GM12892 (cell line): ENCODE data around the gene SAMD8.

Experiments
- DNase-seq: peaks from one replicate; pipeline ENCODE4 v3.0.0; 2011; ENCODE audit not compliant: insufficient read length
- FAIRE-seq: peaks from 2 replicates; lab custom pipeline; 2011; peaks lifted over from hg19 to GRCh38; lab: Jason Lieb, UNC
- POLR2A ChIP-seq: IDR thresholded peaks from 2 replicates; pipeline ENCODE4 v1.6.1; 2011; ENCODE audit warnings: low read depth, low read length, control low read depth
- POLR2AphosphoS5 ChIP-seq: IDR thresholded peaks from 2 replicates; pipeline ENCODE4 v1.6.1; 2011; ENCODE audit warnings: low read depth, low read length, control low read depth
- TAF1 ChIP-seq: IDR thresholded peaks from 2 replicates; pipeline ENCODE4 v1.6.1; 2011; ENCODE audit warnings: low read depth, mild to moderate bottlenecking, control low read depth, low read length, borderline replicate concordance

Gene SAMD8

GRCh38 chr10:75072727-75073126 is 38.7 kb upstream of the SAMD8 start:
- DNase-seq: no peak
- no peak for FAIRE-seq
- TF ChIP-seq POLR2A (no peak), TAF1 (no peak), POLR2AphosphoS5 (no peak)

DNA sequence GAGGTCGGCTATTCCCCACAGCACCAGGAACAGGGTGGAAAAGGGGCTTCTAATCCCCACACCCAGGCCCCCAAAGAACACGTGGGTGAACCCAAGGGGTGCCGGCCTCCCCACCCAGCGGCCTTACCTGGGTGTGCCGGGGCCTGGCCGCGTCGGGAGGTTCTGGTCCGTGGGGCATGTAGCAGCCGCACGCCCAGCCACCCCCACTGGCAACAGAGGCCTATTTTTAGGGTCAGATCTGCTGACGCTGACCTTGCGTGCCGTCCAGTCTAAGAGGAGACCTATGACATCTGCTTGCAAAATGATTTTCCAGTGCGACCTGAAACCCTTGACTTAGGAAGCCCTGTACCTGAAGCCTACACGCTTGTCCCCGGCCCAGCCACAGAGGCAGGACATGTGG is 38.0 kb upstream of the SAMD8 start:
- TF ChIP-seq POLR2A: no peak
- TF ChIP-seq TAF1: no peak
- no peak for TF ChIP-seq POLR2AphosphoS5
- DNase-seq (no peak), FAIRE-seq (no peak)

- DNase-seq (no peak), FAIRE-seq (no peak)
- no peak for TF ChIP-seq POLR2AphosphoS5
- TF ChIP-seq POLR2A: no peak
- TF ChIP-seq TAF1: no peak
These were observed 36.6 kb upstream of the SAMD8 start for GRCh38 chr10:75074711-75075445.

GRCh38 chr10:75076348-75076747 is 35.1 kb upstream of the SAMD8 start:
- FAIRE-seq (no peak), DNase-seq (no peak)
- TF ChIP-seq POLR2A (no peak), TAF1 (no peak), POLR2AphosphoS5 (no peak)

GRCh38 chr10:75079436-75080083 is 31.9 kb upstream of the SAMD8 start:
- TF ChIP-seq POLR2AphosphoS5 (no peak), POLR2A (no peak), TAF1 (no peak)
- DNase-seq (no peak), FAIRE-seq (peak; percentile 42)

DNA sequence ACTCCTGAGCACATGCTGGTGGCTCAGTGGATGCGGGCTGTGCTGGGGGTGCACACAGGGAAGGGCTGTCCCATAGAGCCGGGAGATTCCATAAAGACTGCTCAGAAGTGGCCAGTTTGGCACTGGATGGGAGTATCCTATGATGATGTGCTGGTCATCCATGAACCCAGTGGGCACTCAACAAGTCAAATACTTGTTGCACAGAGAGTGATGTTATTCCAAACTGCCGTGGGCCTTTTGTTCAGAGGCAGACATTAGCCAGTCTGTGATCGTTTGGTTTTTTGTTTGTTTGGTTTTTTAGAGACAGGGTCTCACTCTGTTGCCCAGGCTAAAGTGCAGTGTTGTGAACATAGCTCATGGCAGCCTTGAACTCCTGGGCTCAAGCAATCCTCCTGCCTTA is 30.9 kb upstream of the SAMD8 start:
- TF ChIP-seq POLR2AphosphoS5 (no peak), POLR2A (no peak), TAF1 (no peak)
- no peak for FAIRE-seq
- DNase-seq: no peak

- no peak for DNase-seq
- no peak for TF ChIP-seq POLR2AphosphoS5
- TF ChIP-seq POLR2A: no peak
- TF ChIP-seq TAF1: no peak
- no peak for FAIRE-seq
These were observed 30.1 kb upstream of the SAMD8 start for GRCh38 chr10:75081379-75081778.

- FAIRE-seq (no peak), DNase-seq (no peak)
- TF ChIP-seq POLR2A: no peak
- no peak for TF ChIP-seq TAF1
- no peak for TF ChIP-seq POLR2AphosphoS5
These were observed 27.3 kb upstream of the SAMD8 start for GRCh38 chr10:75083972-75084833.

DNA sequence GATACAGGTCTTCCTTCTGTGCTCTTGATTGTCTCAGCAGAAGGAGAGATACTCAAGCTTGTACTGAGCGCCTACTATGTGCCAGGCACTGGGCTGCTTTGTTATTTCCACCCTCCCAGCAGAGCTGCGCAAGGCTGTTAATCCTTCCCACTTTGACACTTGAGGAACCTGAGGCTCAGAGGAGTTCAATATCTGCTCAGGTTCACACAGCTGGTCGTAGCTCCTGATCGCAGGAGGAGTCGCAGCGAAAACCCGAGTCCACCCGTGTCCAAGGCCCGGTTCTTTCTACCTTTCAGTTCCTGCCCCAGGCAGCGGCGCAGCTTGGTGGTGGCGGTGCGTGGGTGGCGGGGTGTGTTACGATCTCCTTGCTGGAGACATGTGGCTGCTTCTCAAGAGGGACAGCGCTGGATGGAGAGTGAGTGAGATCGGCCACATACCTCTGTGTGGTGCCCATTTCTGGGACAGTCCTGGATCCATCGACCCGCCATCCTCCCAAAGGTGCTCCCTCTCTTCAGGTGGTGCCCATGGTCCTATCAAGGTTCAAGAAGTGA is 26.5 kb upstream of the SAMD8 start:
- DNase-seq: no peak
- TF ChIP-seq TAF1 (no peak), POLR2A (no peak), POLR2AphosphoS5 (no peak)
- no peak for FAIRE-seq

DNA sequence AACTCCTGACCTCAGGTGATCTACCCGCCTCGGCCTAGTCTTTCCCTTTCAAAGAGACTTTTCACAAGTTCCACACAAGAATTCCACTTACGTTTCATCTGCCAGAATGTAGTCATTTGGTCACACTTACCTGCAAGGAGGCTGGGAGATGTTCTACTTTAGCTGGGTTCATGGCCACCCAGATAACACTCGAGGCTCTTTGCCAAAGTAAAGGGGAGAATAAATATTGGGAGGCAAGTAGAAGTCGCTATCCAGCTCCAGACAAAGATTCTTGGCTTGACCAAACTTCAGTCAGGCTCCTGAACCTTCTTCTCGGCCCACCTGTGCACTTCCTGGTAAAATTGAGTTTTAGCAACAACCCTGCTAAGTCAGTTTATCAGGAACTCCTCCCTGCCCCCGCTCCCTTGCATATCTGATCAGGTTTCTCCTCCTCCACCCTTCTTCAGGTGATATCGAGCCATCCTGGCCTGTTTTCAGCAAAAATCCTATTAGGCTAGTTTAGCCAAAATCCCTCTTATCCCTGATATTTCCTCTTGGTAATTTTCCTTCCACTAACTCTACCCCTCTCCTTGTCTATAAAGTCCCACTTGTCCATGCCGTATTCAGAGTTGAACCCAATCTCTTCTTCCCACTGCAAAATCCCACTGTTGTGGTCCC is 25.1 kb upstream of the SAMD8 start:
- FAIRE-seq: no peak
- TF ChIP-seq TAF1 (no peak), POLR2AphosphoS5 (no peak), POLR2A (no peak)
- DNase-seq: no peak
